H1 (cell line): ENCODE results near the gene TMEM86B. TPM values are rescaled to one million over a fixed set of nuclear protein-coding genes. Genes with fewer than 3 reads are reported as not detected.

Experiments
- BRCA1 ChIP-seq: IDR thresholded peaks from 2 replicates; pipeline ENCODE4 v1.6.1; 2012; ENCODE audit warnings: low read depth, low read length, improper control_type of control experiment
- CHD7 ChIP-seq: fragments of 300-600 bp; sonication (generic); IDR thresholded peaks from 2 replicates; pipeline ENCODE4 v1.7.1; 2012; ENCODE audit warnings: low read length, moderate library complexity, mild to moderate bottlenecking, inconsistent platforms; ENCODE audit not compliant: insufficient replicate concordance
- CTBP2 ChIP-seq: IDR thresholded peaks from 2 replicates; pipeline ENCODE4 v1.7.0; 2011; ENCODE audit warnings: borderline replicate concordance, mild to moderate bottlenecking, moderate library complexity, mixed read lengths, low read length; ENCODE audit not compliant: insufficient read depth, insufficient read length
- FOSL1 ChIP-seq: IDR thresholded peaks from 2 replicates; pipeline ENCODE4 v1.6.1; 2011; ENCODE audit warnings: mild to moderate bottlenecking, low read depth, low read length, moderate library complexity; ENCODE audit not compliant: insufficient read depth
- JUN ChIP-seq: IDR thresholded peaks from 2 replicates; pipeline ENCODE4 v1.6.1; 2011; ENCODE audit warnings: low read depth, mild to moderate bottlenecking, improper control_type of control experiment, low read length
- RXRA ChIP-seq: IDR thresholded peaks from 2 replicates; pipeline ENCODE4 v1.6.1; 2011; ENCODE audit warnings: low read depth, mild to moderate bottlenecking, low read length, moderate library complexity; ENCODE audit not compliant: insufficient read depth
- SIN3A ChIP-seq, 2 experiments: IDR thresholded peaks in 1 of 2; conservative IDR thresholded peaks in 1 of 2; 2 replicates each; pipeline ENCODE4 v1.6.1; 2011 to 2012; ENCODE audit warnings: low read length in 2 of 2, improper control_type of control experiment in 1 of 2, low read depth in 1 of 2, mild to moderate bottlenecking in 1 of 2
- SRF ChIP-seq: IDR thresholded peaks from 2 replicates; pipeline ENCODE4 v1.6.1; 2011; ENCODE audit warnings: mild to moderate bottlenecking, low read depth, low read length, moderate library complexity
- TAF7 ChIP-seq: optimal IDR thresholded peaks from 2 replicates; pipeline ENCODE3; 2011; ENCODE audit warnings: low read depth, mild to moderate bottlenecking, inconsistent platforms, low read length, moderate library complexity, borderline replicate concordance
- polyA plus RNA-seq, 7 experiments: library from polyadenylated mRNA; depleted of rRNA in 3 of 7; stranded (reverse) in 5 of 7; unstranded in 2 of 7; fragments of >200 nt in 5 of 7; fragments of 200-250 nt in 2 of 7; gene quantifications; 1 replicate in 5 of 7; 2 replicates in 1 of 7; 4 replicates in 1 of 7; pipeline versions ENCODE4 v1.2.1 to v1.2.3, GENCODE V29; 2011 to 2013; ENCODE audit warnings: missing spikeins in 2 of 7, mixed read lengths in 2 of 7
- total RNA-seq: library from RNA; stranded (reverse); fragmentation: NEBNext Ultra II Directional; extraction: Animal tissue kit (Norgen Biotek cat#: 25700); gene quantifications from 2 replicates; pipeline ENCODE4 v1.2.1, GENCODE V29; 2021

Gene TMEM86B
- total and polyA plus RNA-seq, 2 of the 8 experiments (the other 6 are each of a cell fraction or from before 2014, with no cell fraction given), result 2.0 to 2.9 TPM

DNA sequence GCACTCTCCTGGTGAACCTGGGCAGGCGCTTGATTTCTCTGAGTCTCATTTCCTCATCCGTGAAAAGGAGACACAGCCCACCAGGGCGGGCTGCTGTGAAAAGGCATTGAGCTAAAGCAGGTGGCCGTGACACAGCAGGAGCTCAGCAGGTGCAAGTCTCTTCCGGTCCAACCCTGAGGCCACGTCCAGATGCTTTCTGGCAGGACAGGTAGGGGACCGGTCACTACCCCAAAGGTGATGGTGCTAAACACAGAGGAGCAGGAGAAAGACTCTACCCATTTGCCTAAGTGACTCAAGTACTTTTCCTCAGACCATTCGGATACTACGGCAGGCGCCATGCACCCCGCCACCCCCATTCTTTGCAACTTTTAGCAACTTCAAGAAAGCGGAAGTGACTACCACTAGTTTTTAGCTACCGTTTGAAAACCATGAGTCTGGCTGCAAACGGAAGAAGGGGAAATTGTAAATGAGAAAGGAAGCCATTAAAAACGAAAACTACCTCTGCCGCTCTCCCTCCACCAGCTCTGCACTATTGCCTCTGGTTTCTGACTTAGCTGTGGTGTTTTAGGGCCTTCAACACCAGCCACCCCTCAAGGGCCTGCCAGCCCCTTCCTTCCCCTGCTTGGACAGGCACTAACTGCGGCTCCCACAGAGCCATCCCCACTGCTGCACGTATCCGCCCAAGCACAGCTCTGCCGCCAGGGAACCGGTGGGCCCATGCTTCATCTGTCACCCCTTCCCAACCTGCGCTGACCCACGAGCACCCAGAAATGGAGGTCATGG lies 25.5 kb upstream of the TMEM86B start (continued):
- TF ChIP-seq CHD7 (no peak), CTBP2 (no peak), BRCA1 (no peak), SIN3A (conservative IDR thresholded peaks at IDR 0.05 in 1 of 2, IDR thresholded peaks at IDR 0.05 in 1 of 2; ENCODE audit: low read depth in 1 of 2, low read length in 2 of 2) (no peak), JUN (no peak), FOSL1 (no peak), SRF (no peak), TAF7 (no peak), RXRA (no peak)
